ENCODE results near the gene SEMA5B.

SEMA5B gene

DNA sequence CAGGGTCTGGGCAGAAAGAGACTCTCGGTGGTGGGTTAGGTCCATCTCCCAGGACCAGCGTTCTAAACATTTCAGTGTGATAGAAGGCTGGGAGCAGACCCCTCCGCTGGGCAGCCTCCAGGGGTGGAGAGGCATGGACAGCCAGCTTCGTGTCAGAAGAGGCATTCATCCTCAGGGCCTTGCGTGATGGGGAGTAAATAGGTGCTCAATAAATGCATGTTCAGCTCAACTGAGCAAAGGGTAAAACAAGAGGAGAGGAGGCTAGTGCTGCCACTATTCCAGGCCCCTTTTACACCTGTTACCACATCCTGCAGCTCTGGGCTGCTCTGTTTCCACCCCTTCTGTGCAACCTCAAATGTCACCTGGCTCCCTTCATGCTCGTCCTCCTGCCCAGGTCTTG is 49.0 kb downstream of the SEMA5B start:
- H2BK12ac ChIP-seq (ENCODE audit: low read length) = no peak overlapping the region
- peak overlapping the region; percentile 22 for H2BK15ac ChIP-seq (ENCODE audit: low read length)
- H3K9me3 ChIP-seq (replicated peaks in 1 of 2; ENCODE audit: control insufficient read depth in 2 of 2, insufficient read depth in 1 of 2, low read depth in 1 of 2, low read length in 2 of 2) = no peaks in the 10 kb centered on the region
- H3K9ac ChIP-seq (ENCODE audit: low read depth, low read length, poor library complexity) = no peak overlapping the region
- H3K18ac ChIP-seq (ENCODE audit: low read length) = peak overlapping the region; percentile 31
- peak overlapping the region; percentile 53 for H2AK5ac ChIP-seq (ENCODE audit: low read depth, low read length)
- H4K91ac ChIP-seq (ENCODE audit: low read depth, low read length, poor library complexity) = no peak overlapping the region
- no peak overlapping the region for H2BK120ac ChIP-seq (ENCODE audit: low read depth, low read length)
- peak overlapping the region; percentile 21 for H3K4me2 ChIP-seq (ENCODE audit: insufficient read depth, low read length, poor library complexity, severe bottlenecking)
- no peak overlapping the region for H3K14ac ChIP-seq (ENCODE audit: low read length)
- no CpG with 5 or more reads among the region's 6 CpGs for WGBS, 2 donors (ENCODE audit: extremely low coverage in 2 of 2, insufficient read length in 2 of 2, insufficient replicate concordance in 1 of 2)
- no peak overlapping the region for H3K23ac ChIP-seq (ENCODE audit: low read depth, low read length, poor library complexity)
- no peak overlapping the region for H2AFZ ChIP-seq (ENCODE audit: low read length)
- peaks cover 43 to 50% of the 10 kb centered on the region in 2 donors for H3K4me1 ChIP-seq (ENCODE audit: control insufficient read depth in 2 of 2, insufficient read depth in 1 of 2, low read depth in 1 of 2, low read length in 2 of 2)
- H3K36me3 ChIP-seq (replicated peaks in 1 of 2; ENCODE audit: control insufficient read depth in 2 of 2, insufficient read depth in 2 of 2, low read length in 2 of 2) = peaks cover 0 to 88% of the 10 kb centered on the region in 2 donors
- no peak overlapping the region for H4K8ac ChIP-seq (ENCODE audit: low read depth, low read length)
- no peak overlapping the region for H3K4me3 ChIP-seq (ENCODE audit: low read length in 2 of 2)
- H2BK5ac ChIP-seq (ENCODE audit: low read length) = no peak overlapping the region
- peak overlapping the region; percentile 11 for H3K27ac ChIP-seq (replicated peaks; ENCODE audit: low read length)
- no peaks in the 10 kb centered on the region for H3K79me1 ChIP-seq (ENCODE audit: low read depth, low read length)
- no peak overlapping the region for H3K4ac ChIP-seq (ENCODE audit: low read length)
- H3K27me3 ChIP-seq (ENCODE audit: control insufficient read depth in 3 of 3, insufficient read depth in 3 of 3, low read depth in 1 of 3, low read length in 3 of 3) = no peaks in the 10 kb centered on the region
- no peak for DNase-seq (ENCODE audit: low spot score)

DNA sequence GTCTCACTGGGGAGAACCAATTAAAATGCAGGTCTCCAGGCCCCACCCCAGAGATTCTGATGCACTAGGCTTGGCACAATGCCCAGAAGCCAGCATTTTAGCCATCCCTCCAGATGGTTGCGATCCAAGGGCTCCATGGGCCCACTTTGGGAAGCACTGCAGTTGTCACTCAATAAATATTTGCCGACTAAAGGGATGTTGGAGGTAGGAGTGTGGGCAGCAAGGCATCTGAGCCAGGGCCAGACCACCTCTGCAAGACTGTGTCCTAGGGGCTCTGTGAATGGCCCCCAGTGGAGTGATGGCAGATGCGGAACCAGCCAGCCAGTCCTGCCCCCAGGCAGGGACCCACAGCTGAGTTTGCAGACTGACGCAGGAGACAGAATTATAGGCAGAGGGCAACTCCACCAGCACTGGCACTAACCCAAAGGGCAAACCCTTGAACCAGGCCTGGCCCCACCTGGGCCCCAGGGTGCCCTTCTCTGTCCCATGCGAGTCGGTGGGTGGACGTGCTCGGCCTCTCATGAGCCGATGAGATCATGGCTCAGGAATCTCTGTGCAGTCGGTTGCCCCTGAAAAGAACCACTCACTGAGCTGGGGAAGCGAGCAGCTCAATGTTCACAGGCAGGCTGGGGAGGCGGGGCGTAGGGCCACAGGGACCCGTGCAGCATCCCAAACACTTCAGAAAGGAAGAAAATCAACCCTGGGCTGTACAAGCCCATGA is 49.7 kb downstream of the SEMA5B start:
- H3K79me1 ChIP-seq (ENCODE audit: low read depth, low read length) = no peaks in the 10 kb centered on the region
- H3K4me1 ChIP-seq (ENCODE audit: control insufficient read depth in 2 of 2, insufficient read depth in 1 of 2, low read depth in 1 of 2, low read length in 2 of 2) = peaks cover 42 to 48% of the 10 kb centered on the region in 2 donors
- H3K27me3 ChIP-seq (ENCODE audit: control insufficient read depth in 3 of 3, insufficient read depth in 3 of 3, low read depth in 1 of 3, low read length in 3 of 3) = no peaks in the 10 kb centered on the region
- peak; percentile 60 for DNase-seq (ENCODE audit: low spot score)
- H3K9ac ChIP-seq (ENCODE audit: low read depth, low read length, poor library complexity) = no peak overlapping the region
- no CpG with 5 or more reads among the region's 14 CpGs for WGBS, 2 donors (ENCODE audit: extremely low coverage in 2 of 2, insufficient read length in 2 of 2, insufficient replicate concordance in 1 of 2)
- no peak overlapping the region for H4K91ac ChIP-seq (ENCODE audit: low read depth, low read length, poor library complexity)
- no peak overlapping the region for H3K27ac ChIP-seq (replicated peaks; ENCODE audit: low read length)
- H2BK5ac ChIP-seq (ENCODE audit: low read length) = peak overlapping the region; percentile 44
- H2BK15ac ChIP-seq (ENCODE audit: low read length) = peak overlapping the region; percentile 18
- H3K9me3 ChIP-seq (replicated peaks in 1 of 2; ENCODE audit: control insufficient read depth in 2 of 2, insufficient read depth in 1 of 2, low read depth in 1 of 2, low read length in 2 of 2) = no peaks in the 10 kb centered on the region
- H3K23ac ChIP-seq (ENCODE audit: low read depth, low read length, poor library complexity) = no peak overlapping the region
- H3K18ac ChIP-seq (ENCODE audit: low read length) = peak overlapping the region; percentile 53
- peak overlapping the region; percentile 23 for H2AK5ac ChIP-seq (ENCODE audit: low read depth, low read length)
- H3K4me3 ChIP-seq (ENCODE audit: low read length in 2 of 2) = no peak overlapping the region
- no peak overlapping the region for H4K8ac ChIP-seq (ENCODE audit: low read depth, low read length)
- peaks cover 0 to 88% of the 10 kb centered on the region in 2 donors for H3K36me3 ChIP-seq (replicated peaks in 1 of 2; ENCODE audit: control insufficient read depth in 2 of 2, insufficient read depth in 2 of 2, low read length in 2 of 2)
- no peak overlapping the region for H3K14ac ChIP-seq (ENCODE audit: low read length)
- H3K4ac ChIP-seq (ENCODE audit: low read length) = peak overlapping the region; percentile 4
- no peak overlapping the region for H2AFZ ChIP-seq (ENCODE audit: low read length)
- no peak overlapping the region for H2BK120ac ChIP-seq (ENCODE audit: low read depth, low read length)
- H2BK12ac ChIP-seq (ENCODE audit: low read length) = peak overlapping the region; percentile 2
- H3K4me2 ChIP-seq (ENCODE audit: insufficient read depth, low read length, poor library complexity, severe bottlenecking) = peak overlapping the region; percentile 27

DNA sequence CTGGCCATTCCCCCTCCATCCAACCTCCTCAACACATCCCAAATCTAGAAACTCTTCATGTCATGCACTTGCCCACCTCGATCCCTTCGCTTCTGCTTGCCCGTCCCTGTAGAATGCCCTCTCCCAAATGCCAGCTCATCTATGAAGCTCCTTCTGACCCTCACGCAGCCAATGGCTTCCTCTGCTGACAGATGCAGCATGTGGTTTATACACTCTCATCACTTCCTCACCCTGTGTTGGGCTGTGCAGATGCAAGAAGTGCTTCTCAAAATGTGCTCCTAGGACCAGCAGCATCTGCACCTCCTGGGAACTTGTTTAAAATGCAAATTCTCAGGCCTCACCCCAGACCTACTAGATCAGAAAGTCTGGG is 51.7 kb downstream of the SEMA5B start:
- H4K91ac ChIP-seq (ENCODE audit: low read depth, low read length, poor library complexity) = no peak overlapping the region
- H2BK5ac ChIP-seq (ENCODE audit: low read length) = no peak overlapping the region
- no peaks in the 10 kb centered on the region for H3K27me3 ChIP-seq (ENCODE audit: control insufficient read depth in 3 of 3, insufficient read depth in 3 of 3, low read depth in 1 of 3, low read length in 3 of 3)
- no peak overlapping the region for H3K9ac ChIP-seq (ENCODE audit: low read depth, low read length, poor library complexity)
- H3K79me1 ChIP-seq (ENCODE audit: low read depth, low read length) = no peaks in the 10 kb centered on the region
- no peak overlapping the region for H4K8ac ChIP-seq (ENCODE audit: low read depth, low read length)
- H3K4me3 ChIP-seq (ENCODE audit: low read length in 2 of 2) = no peak overlapping the region
- H2BK15ac ChIP-seq (ENCODE audit: low read length) = no peak overlapping the region
- no peak overlapping the region for H3K4ac ChIP-seq (ENCODE audit: low read length)
- H3K4me1 ChIP-seq (ENCODE audit: control insufficient read depth in 2 of 2, insufficient read depth in 1 of 2, low read depth in 1 of 2, low read length in 2 of 2) = peaks cover 37 to 42% of the 10 kb centered on the region in 2 donors
- peak overlapping the region; percentile 31 for H3K18ac ChIP-seq (ENCODE audit: low read length)
- H2AK5ac ChIP-seq (ENCODE audit: low read depth, low read length) = no peak overlapping the region
- no peak overlapping the region for H3K14ac ChIP-seq (ENCODE audit: low read length)
- H3K9me3 ChIP-seq (replicated peaks in 1 of 2; ENCODE audit: control insufficient read depth in 2 of 2, insufficient read depth in 1 of 2, low read depth in 1 of 2, low read length in 2 of 2) = no peaks in the 10 kb centered on the region
- peaks cover 0 to 89% of the 10 kb centered on the region in 2 donors for H3K36me3 ChIP-seq (replicated peaks in 1 of 2; ENCODE audit: control insufficient read depth in 2 of 2, insufficient read depth in 2 of 2, low read length in 2 of 2)
- no peak overlapping the region for H2BK12ac ChIP-seq (ENCODE audit: low read length)
- DNase-seq (ENCODE audit: low spot score) = no peak
- H3K27ac ChIP-seq (replicated peaks; ENCODE audit: low read length) = no peak overlapping the region
- H3K4me2 ChIP-seq (ENCODE audit: insufficient read depth, low read length, poor library complexity, severe bottlenecking) = no peak overlapping the region
- H3K23ac ChIP-seq (ENCODE audit: low read depth, low read length, poor library complexity) = no peak overlapping the region
- no CpG with 5 or more reads among the region's 4 CpGs for WGBS, 2 donors (ENCODE audit: extremely low coverage in 2 of 2, insufficient read length in 2 of 2, insufficient replicate concordance in 1 of 2)
- H2BK120ac ChIP-seq (ENCODE audit: low read depth, low read length) = no peak overlapping the region
- no peak overlapping the region for H2AFZ ChIP-seq (ENCODE audit: low read length)

DNA sequence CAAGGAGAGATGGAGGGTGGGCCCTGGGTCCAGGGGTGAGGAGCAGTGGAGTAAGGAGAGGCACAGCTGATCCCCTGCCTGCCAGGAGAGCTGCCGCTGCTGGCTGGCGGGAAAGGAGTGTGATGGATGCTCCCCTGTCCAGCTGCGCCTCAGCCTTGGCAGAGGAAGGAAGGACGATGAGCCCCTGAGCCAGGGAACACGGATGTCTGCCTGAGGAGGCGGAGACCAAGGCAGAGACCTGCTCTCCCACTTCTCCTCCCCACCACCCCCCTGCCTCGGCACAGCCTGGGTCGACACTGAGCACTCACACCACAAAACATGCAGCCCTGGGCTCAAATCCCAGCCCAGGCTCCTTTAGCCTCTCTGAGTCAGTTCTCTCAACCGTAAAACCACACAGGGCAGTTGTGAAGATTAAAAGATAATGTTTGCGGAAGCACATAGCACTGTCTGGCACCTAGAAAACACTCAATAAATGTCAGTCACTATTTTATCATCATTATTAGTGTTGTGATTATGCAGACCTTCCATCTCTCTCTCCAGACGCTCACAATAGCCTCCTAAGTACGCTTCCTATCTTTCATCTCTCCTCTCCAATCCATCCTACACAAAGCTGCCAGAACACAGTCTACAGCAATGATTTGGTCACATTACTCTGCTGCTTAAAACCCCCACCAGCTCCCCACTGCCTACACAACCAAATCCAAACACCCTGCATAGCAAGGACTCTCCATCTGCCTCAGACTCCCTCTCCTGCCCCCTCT is 52.2 kb downstream of the SEMA5B start:
- Histone ChIP-seq H2BK5ac (ENCODE audit: low read length) (no peak overlapping the region), H2BK12ac (ENCODE audit: low read length) (peak overlapping the region; percentile 82), H3K23ac (ENCODE audit: low read depth, low read length, poor library complexity) (no peak overlapping the region), H3K14ac (ENCODE audit: low read length) (no peak overlapping the region), H3K9ac (ENCODE audit: low read depth, low read length, poor library complexity) (peak overlapping the region; percentile 65), H3K4me2 (ENCODE audit: insufficient read depth, low read length, poor library complexity, severe bottlenecking) (no peak overlapping the region), H3K18ac (ENCODE audit: low read length) (peak overlapping the region; percentile 94), H3K4ac (ENCODE audit: low read length) (no peak overlapping the region), H2BK15ac (ENCODE audit: low read length) (no peak overlapping the region), H3K36me3 (replicated peaks in 1 of 2; ENCODE audit: control insufficient read depth in 2 of 2, insufficient read depth in 2 of 2, low read length in 2 of 2) (peaks cover 0 to 89% of the 10 kb centered on the region in 2 donors), H3K79me1 (ENCODE audit: low read depth, low read length) (no peaks in the 10 kb centered on the region), H2BK120ac (ENCODE audit: low read depth, low read length) (peak overlapping the region; percentile 52), H3K27ac (replicated peaks; ENCODE audit: low read length) (no peak overlapping the region), H3K9me3 (replicated peaks in 1 of 2; ENCODE audit: control insufficient read depth in 2 of 2, insufficient read depth in 1 of 2, low read depth in 1 of 2, low read length in 2 of 2) (no peaks in the 10 kb centered on the region), H2AFZ (ENCODE audit: low read length) (no peak overlapping the region), H3K27me3 (ENCODE audit: control insufficient read depth in 3 of 3, insufficient read depth in 3 of 3, low read depth in 1 of 3, low read length in 3 of 3) (no peaks in the 10 kb centered on the region), H2AK5ac (ENCODE audit: low read depth, low read length) (peak overlapping the region; percentile 85), H3K4me3 (ENCODE audit: low read length in 2 of 2) (no peak overlapping the region), H4K8ac (ENCODE audit: low read depth, low read length) (no peak overlapping the region), H4K91ac (ENCODE audit: low read depth, low read length, poor library complexity) (no peak overlapping the region), H3K4me1 (ENCODE audit: control insufficient read depth in 2 of 2, insufficient read depth in 1 of 2, low read depth in 1 of 2, low read length in 2 of 2) (peaks cover 37 to 42% of the 10 kb centered on the region in 2 donors)
- no peak for DNase-seq (ENCODE audit: low spot score)
- WGBS, 2 donors (ENCODE audit: extremely low coverage in 2 of 2, insufficient read length in 2 of 2, insufficient replicate concordance in 1 of 2) = no CpG with 5 or more reads among the region's 12 CpGs

All from neuronal stem cell (in vitro differentiated cells).